Right cardiac atrium (tissue), 5 donors: Measurements from ENCODE around the gene CNTNAP2. TPM values are rescaled to one million over a fixed set of nuclear protein-coding genes. Genes with fewer than 3 reads are reported as not detected.

ENCODE experiments used
- ATAC-seq, 2 donors: fragments of 200-7000 bp; cut with Tn5 transposase; one replicate each; pipeline versions ENCODE4 v1.8.0 to v1.9.1; 2020; ENCODE audit warnings: moderate library complexity in 2 of 2, mild to moderate bottlenecking in 1 of 2
- DNase-seq, 3 donors: peaks; one replicate each; pipeline ENCODE4 v3.0.0-alpha.2; 2020
- H3K27ac ChIP-seq: one replicate; pipeline ENCODE4 v1.5.1; 2013; ENCODE audit warnings: mild to moderate bottlenecking, low read length, control low read depth, moderate library complexity
- H3K27me3 ChIP-seq: one replicate; pipeline ENCODE4 v1.6.1; 2013; ENCODE audit not compliant: control insufficient read depth, insufficient read depth
- H3K4me1 ChIP-seq: one replicate; pipeline ENCODE4 v1.6.1; 2013; ENCODE audit warnings: low read length; ENCODE audit not compliant: control insufficient read depth, insufficient read depth
- H3K4me3 ChIP-seq: one replicate; pipeline ENCODE4 v1.5.1; 2013; ENCODE audit warnings: low read length, control low read depth
- H3K9me3 ChIP-seq: one replicate; pipeline ENCODE4 v1.6.1; 2013; ENCODE audit warnings: low read length; ENCODE audit not compliant: control insufficient read depth
- WGBS: extraction: QIAGEN DNeasy Blood & Tissue Kit; methylation state at CpG from one replicate; pipeline ENCODE4 v1.1.7; 2013; 5-methylcytosine and 5-hydroxymethylcytosine counted together
- intact Hi-C, 4 donors: fragments of 100-400 bp; cut with DNase I; formaldehyde crosslinking; loops; one replicate each; pipeline versions ENCODE4 v1.11.0 to v1.14.0; 2022 to 2023
- polyA plus RNA-seq: library from polyadenylated mRNA; stranded (reverse); fragments of 200-250 nt; gene quantifications from one replicate; pipeline ENCODE4 v1.2.3, GENCODE V29; 2013
- total RNA-seq, 4 donors: library from RNA; stranded (reverse); fragmentation: NEBNext Ultra II Directional; extraction: Animal tissue kit (Norgen Biotek cat#: 25700); gene quantifications; one replicate each; pipeline ENCODE4 v1.2.1, GENCODE V29; 2021
- donor health status: healthy with polysubstance abuse.
- donor health status: DM: no; HTN: yes; CAD: no.
- donor health status: DM: no; HTN: no; CAD: no.
- donor health status: DM: no; HTN: yes; CAD: no; lungs with severe emphysema.
- donor health status: DM: yes; HTN: yes; CAD: no.

Gene CNTNAP2
- total and polyA plus RNA-seq, 5 donors, result 0.23 to 1.7 (median 0.91) TPM; not detected in 1

GRCh38 chr7:146575903-146576302, 459.3 kb downstream of the CNTNAP2 start:
- Histone ChIP-seq H3K9me3 (no peaks in the 10 kb centered on the region), H3K27me3 (no peaks in the 10 kb centered on the region), H3K4me1 (no peaks in the 10 kb centered on the region), H3K4me3 (no peak overlapping the region), H3K27ac (no peak overlapping the region)
- ATAC-seq (no peak), DNase-seq (no peak)
- intact Hi-C loops, result no loop called here
- WGBS, result 57% methylated on average over 2 of the region's 2 CpGs

- Histone ChIP-seq H3K27me3 (no peaks in the 10 kb centered on the region), H3K4me3 (no peak overlapping the region), H3K4me1 (no peaks in the 10 kb centered on the region), H3K9me3 (no peaks in the 10 kb centered on the region), H3K27ac (no peak overlapping the region)
- ATAC-seq (no peak), DNase-seq (no peak)
- WGBS, result 64% methylated on average over 1 of the region's 1 CpG
- intact Hi-C loops, result no loop called here
These were observed 475.4 kb downstream of the CNTNAP2 start for GRCh38 chr7:146591976-146592375.

GRCh38 chr7:146606628-146607027, 490.0 kb downstream of the CNTNAP2 start:
- no peak overlapping the region for H3K27ac ChIP-seq
- WGBS, result 43% methylated on average over 1 of the region's 1 CpG
- H3K4me1 ChIP-seq, result no peaks in the 10 kb centered on the region
- intact Hi-C loops, result no loop called here
- no peak for DNase-seq
- H3K9me3 ChIP-seq, result no peaks in the 10 kb centered on the region
- no peak overlapping the region for H3K4me3 ChIP-seq
- no peak for ATAC-seq
- H3K27me3 ChIP-seq, result no peaks in the 10 kb centered on the region

- no peak overlapping the region for H3K27ac ChIP-seq
- H3K9me3 ChIP-seq, result no peaks in the 10 kb centered on the region
- DNase-seq (no peak), ATAC-seq (no peak)
- no peaks in the 10 kb centered on the region for H3K27me3 ChIP-seq
- no peak overlapping the region for H3K4me3 ChIP-seq
- no peaks in the 10 kb centered on the region for H3K4me1 ChIP-seq
- intact Hi-C loops, result no loop called here
- WGBS, result 64% methylated on average over 5 of the region's 5 CpGs
These were observed 503.0 kb downstream of the CNTNAP2 start for GRCh38 chr7:146619641-146620040.

- intact Hi-C loops, result no loop called here
These were observed 510.3 kb downstream of the CNTNAP2 start for GRCh38 chr7:146626912-146627311.

GRCh38 chr7:146635205-146636032, 518.8 kb downstream of the CNTNAP2 start:
- ATAC-seq (no peak), DNase-seq (no peak)
- H3K27ac ChIP-seq, result no peak overlapping the region
- no peaks in the 10 kb centered on the region for H3K4me1 ChIP-seq
- WGBS, result 58% methylated on average over 7 of the region's 7 CpGs
- no peaks in the 10 kb centered on the region for H3K27me3 ChIP-seq
- intact Hi-C loops, result no loop called here
- no peaks in the 10 kb centered on the region for H3K9me3 ChIP-seq
- H3K4me3 ChIP-seq, result no peak overlapping the region

More at GRCh38 chr7:146626912-146627311, 510.3 kb downstream of the CNTNAP2 start:
- ATAC-seq (no peak), DNase-seq (no peak)
- Histone ChIP-seq H3K27ac (no peak overlapping the region), H3K4me1 (no peaks in the 10 kb centered on the region), H3K27me3 (no peaks in the 10 kb centered on the region), H3K4me3 (no peak overlapping the region), H3K9me3 (no peaks in the 10 kb centered on the region)
- 67% methylated on average over 1 of the region's 1 CpG for WGBS

GRCh38 chr7:146636033-146636356, 519.4 kb downstream of the CNTNAP2 start:
- WGBS, result 73% methylated on average over 4 of the region's 4 CpGs

GRCh38 chr7:146636581-146636980, 520.0 kb downstream of the CNTNAP2 start:
- ATAC-seq, result no peak
- H3K9me3 ChIP-seq, result no peaks in the 10 kb centered on the region
- H3K4me1 ChIP-seq, result no peaks in the 10 kb centered on the region
- H3K27me3 ChIP-seq, result no peaks in the 10 kb centered on the region
- DNase-seq, result no peak
- 58% methylated on average over 4 of the region's 4 CpGs for WGBS
- no peak overlapping the region for H3K27ac ChIP-seq
- intact Hi-C loops, result no loop called here
- no peak overlapping the region for H3K4me3 ChIP-seq

More at GRCh38 chr7:146636033-146636356, 519.4 kb downstream of the CNTNAP2 start:
- no peaks in the 10 kb centered on the region for H3K4me1 ChIP-seq
- no peak for DNase-seq
- H3K4me3 ChIP-seq, result no peak overlapping the region
- no peaks in the 10 kb centered on the region for H3K9me3 ChIP-seq
- no peaks in the 10 kb centered on the region for H3K27me3 ChIP-seq
- intact Hi-C loops, result no loop called here
- ATAC-seq, result no peak
- H3K27ac ChIP-seq, result no peak overlapping the region

GRCh38 chr7:146639291-146639690, 522.7 kb downstream of the CNTNAP2 start:
- Histone ChIP-seq H3K9me3 (no peaks in the 10 kb centered on the region), H3K4me3 (no peak overlapping the region), H3K27ac (no peak overlapping the region), H3K4me1 (no peaks in the 10 kb centered on the region), H3K27me3 (no peaks in the 10 kb centered on the region)
- WGBS, result 91% methylated on average over 3 of the region's 3 CpGs
- DNase-seq (no peak), ATAC-seq (no peak)
- intact Hi-C loops, result no loop called here

- Histone ChIP-seq H3K4me3 (no peak overlapping the region), H3K9me3 (no peaks in the 10 kb centered on the region), H3K27me3 (no peaks in the 10 kb centered on the region), H3K27ac (no peak overlapping the region), H3K4me1 (no peaks in the 10 kb centered on the region)
- DNase-seq, result no peak
- intact Hi-C loops, result no loop called here
- no peak for ATAC-seq
- 86% methylated on average over 1 of the region's 1 CpG for WGBS
These were observed 524.9 kb downstream of the CNTNAP2 start for GRCh38 chr7:146641491-146641890.

- Histone ChIP-seq H3K27me3 (no peaks in the 10 kb centered on the region), H3K27ac (no peak overlapping the region), H3K9me3 (no peaks in the 10 kb centered on the region), H3K4me3 (no peak overlapping the region), H3K4me1 (no peaks in the 10 kb centered on the region)
- ATAC-seq, result no peak
- intact Hi-C loops, result no loop called here
- WGBS, result 76% methylated on average over 3 of the region's 3 CpGs
- DNase-seq, result no peak
These were observed 528.9 kb downstream of the CNTNAP2 start for GRCh38 chr7:146645383-146645976.
